ENCODE data around the gene SLC35F3. TPM values are rescaled to one million over a fixed set of nuclear protein-coding genes. Genes with fewer than 3 reads are reported as not detected.

Gene SLC35F3
- total RNA-seq, 2 donors from 2014 or later, result 14.4 to 14.8 TPM

GRCh38 chr1:234014208-234014607, 109.7 kb downstream of the SLC35F3 start:
- Mint-ChIP-seq H3K4me1 (no peaks in the 10 kb centered on the region), H3K36me3 (ENCODE audit: low read depth) (no peaks in the 10 kb centered on the region), H3K9me3 (peaks cover 5% of the 10 kb centered on the region), H3K27me3 (ENCODE audit: insufficient read depth) (no peaks in the 10 kb centered on the region), H3K4me3 (no peak overlapping the region), H3K27ac (no peak overlapping the region)
- Histone ChIP-seq H3K27me3 (ENCODE audit: control insufficient read depth, insufficient read depth, low read length, poor library complexity, severe bottlenecking) (no peaks in the 10 kb centered on the region), H3K36me3 (ENCODE audit: control insufficient read depth, insufficient read depth, low read length) (no peaks in the 10 kb centered on the region), H3K4me3 (ENCODE audit: low read length) (no peak overlapping the region), H3K9ac (ENCODE audit: extremely low read depth, low read length, poor library complexity, severe bottlenecking) (no peak overlapping the region), H3K9me3 (ENCODE audit: control insufficient read depth, low read length) (peaks cover 7% of the 10 kb centered on the region), H3K4me1 (ENCODE audit: control insufficient read depth, insufficient read depth, low read length) (no peaks in the 10 kb centered on the region), H3K27ac (ENCODE audit: low read depth, low read length) (no peak overlapping the region)
- 98 to 100% methylated on average over 1 to 3 of the region's 3 CpGs for WGBS, 2 experiments (ENCODE audit: insufficient coverage in 1 of 2, insufficient read length in 1 of 2)
- no peak for DNase-seq
- TF ChIP-seq CTCF (conservative IDR thresholded peaks at IDR 0.05), result no peak

GRCh38 chr1:234018816-234019215, 114.3 kb downstream of the SLC35F3 start:
- H3K4me3 Mint-ChIP-seq, result no peak overlapping the region
- no peaks in the 10 kb centered on the region for H3K27me3 Mint-ChIP-seq (ENCODE audit: insufficient read depth)
- TF ChIP-seq CTCF (conservative IDR thresholded peaks at IDR 0.05), result no peak
- no peaks in the 10 kb centered on the region for H3K9me3 ChIP-seq (ENCODE audit: control insufficient read depth, low read length)
- no peaks in the 10 kb centered on the region for H3K9me3 Mint-ChIP-seq
- WGBS, 2 experiments (ENCODE audit: insufficient coverage in 1 of 2, insufficient read length in 1 of 2), result 97 to 98% methylated on average over 4 of the region's 4 CpGs
- no peak overlapping the region for H3K4me3 ChIP-seq (ENCODE audit: low read length)
- H3K4me1 Mint-ChIP-seq, result no peaks in the 10 kb centered on the region
- no peaks in the 10 kb centered on the region for H3K27me3 ChIP-seq (ENCODE audit: control insufficient read depth, insufficient read depth, low read length, poor library complexity, severe bottlenecking)
- no peaks in the 10 kb centered on the region for H3K36me3 ChIP-seq (ENCODE audit: control insufficient read depth, insufficient read depth, low read length)
- DNase-seq, result no peak
- H3K36me3 Mint-ChIP-seq (ENCODE audit: low read depth), result no peaks in the 10 kb centered on the region
- no peaks in the 10 kb centered on the region for H3K4me1 ChIP-seq (ENCODE audit: control insufficient read depth, insufficient read depth, low read length)
- no peak overlapping the region for H3K9ac ChIP-seq (ENCODE audit: extremely low read depth, low read length, poor library complexity, severe bottlenecking)
- no peak overlapping the region for H3K27ac Mint-ChIP-seq
- no peak overlapping the region for H3K27ac ChIP-seq (ENCODE audit: low read depth, low read length)

GRCh38 chr1:234019387-234019786, 114.9 kb downstream of the SLC35F3 start:
- H3K4me1 Mint-ChIP-seq, result no peaks in the 10 kb centered on the region

More at GRCh38 chr1:234019387-234019786, 114.9 kb downstream of the SLC35F3 start:
- Histone ChIP-seq H3K9me3 (ENCODE audit: control insufficient read depth, low read length) (no peaks in the 10 kb centered on the region), H3K36me3 (ENCODE audit: control insufficient read depth, insufficient read depth, low read length) (no peaks in the 10 kb centered on the region), H3K4me3 (ENCODE audit: low read length) (no peak overlapping the region), H3K4me1 (ENCODE audit: control insufficient read depth, insufficient read depth, low read length) (no peaks in the 10 kb centered on the region), H3K27me3 (ENCODE audit: control insufficient read depth, insufficient read depth, low read length, poor library complexity, severe bottlenecking) (no peaks in the 10 kb centered on the region), H3K9ac (ENCODE audit: extremely low read depth, low read length, poor library complexity, severe bottlenecking) (no peak overlapping the region), H3K27ac (ENCODE audit: low read depth, low read length) (no peak overlapping the region)
- 93 to 97% methylated on average over 2 of the region's 2 CpGs for WGBS, 2 experiments (ENCODE audit: insufficient coverage in 1 of 2, insufficient read length in 1 of 2)
- no peak for TF ChIP-seq CTCF (conservative IDR thresholded peaks at IDR 0.05)
- Mint-ChIP-seq H3K9me3 (no peaks in the 10 kb centered on the region), H3K36me3 (ENCODE audit: low read depth) (no peaks in the 10 kb centered on the region), H3K27me3 (ENCODE audit: insufficient read depth) (no peaks in the 10 kb centered on the region), H3K27ac (no peak overlapping the region), H3K4me3 (no peak overlapping the region)
- DNase-seq, result no peak
